ENCODE results near the gene WHAMM.

DNA sequence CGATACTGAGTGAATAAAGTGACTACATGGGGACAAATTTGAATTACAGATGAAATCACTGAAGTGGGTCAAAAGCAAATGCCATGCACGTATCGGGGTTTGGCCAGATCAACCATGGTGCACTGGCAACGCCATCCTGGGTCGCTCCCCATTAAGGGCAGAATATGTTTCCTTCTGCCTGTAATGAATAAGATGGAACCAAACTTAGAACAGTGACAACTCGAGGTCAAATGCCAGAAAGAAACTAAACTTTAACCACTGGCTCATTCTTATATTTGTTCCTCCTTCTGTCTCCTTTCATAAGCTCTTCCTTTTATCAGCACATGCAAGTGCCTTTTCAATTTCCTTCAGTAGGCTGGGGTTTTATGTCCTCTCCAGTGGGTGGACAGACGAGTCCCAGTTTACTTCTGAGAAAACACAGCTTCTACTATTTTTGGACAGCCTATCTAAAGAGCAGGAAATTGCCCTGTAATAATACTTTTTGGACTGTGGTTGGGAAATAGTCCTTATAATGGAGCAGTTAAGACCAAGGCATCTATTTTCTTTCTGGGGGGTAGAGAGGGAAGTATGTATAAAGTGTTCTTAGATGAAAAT, 61.4 kb downstream of the WHAMM start:
- TF ChIP-seq, protein P1, sequence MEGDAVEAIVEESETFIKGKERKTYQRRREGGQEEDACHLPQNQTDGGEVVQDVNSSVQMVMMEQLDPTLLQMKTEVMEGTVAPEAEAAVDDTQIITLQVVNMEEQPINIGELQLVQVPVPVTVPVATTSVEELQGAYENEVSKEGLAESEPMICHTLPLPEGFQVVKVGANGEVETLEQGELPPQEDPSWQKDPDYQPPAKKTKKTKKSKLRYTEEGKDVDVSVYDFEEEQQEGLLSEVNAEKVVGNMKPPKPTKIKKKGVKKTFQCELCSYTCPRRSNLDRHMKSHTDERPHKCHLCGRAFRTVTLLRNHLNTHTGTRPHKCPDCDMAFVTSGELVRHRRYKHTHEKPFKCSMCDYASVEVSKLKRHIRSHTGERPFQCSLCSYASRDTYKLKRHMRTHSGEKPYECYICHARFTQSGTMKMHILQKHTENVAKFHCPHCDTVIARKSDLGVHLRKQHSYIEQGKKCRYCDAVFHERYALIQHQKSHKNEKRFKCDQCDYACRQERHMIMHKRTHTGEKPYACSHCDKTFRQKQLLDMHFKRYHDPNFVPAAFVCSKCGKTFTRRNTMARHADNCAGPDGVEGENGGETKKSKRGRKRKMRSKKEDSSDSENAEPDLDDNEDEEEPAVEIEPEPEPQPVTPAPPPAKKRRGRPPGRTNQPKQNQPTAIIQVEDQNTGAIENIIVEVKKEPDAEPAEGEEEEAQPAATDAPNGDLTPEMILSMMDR (IDR thresholded peaks at IDR 0.05; ENCODE audit: insufficient read depth, low read depth, low read length) = no peak
- TF ChIP-seq EZH2 (IDR thresholded peaks at IDR 0.05; ENCODE audit: insufficient read depth, low read length) = no peak

Data from astrocyte (in vitro differentiated cells and primary cell).